NCI-H510A treated with DMSO at 0.1 percent for 48 hours (cell line): ENCODE results near the gene ARL5A.
A peak's percentile ranks its signal among the peaks of the same experiment; 100 is the strongest.

Source experiments
- DNase-seq: peaks from one replicate; lab custom pipeline; 2025; lab: John Stamatoyannopoulos, UW

The ARL5A gene

GRCh38 chr2:151840216-151841046, 12.2 kb upstream of the ARL5A start:
- DNase-seq: no peak

GRCh38 chr2:151837926-151838325, 9.7 kb upstream of the ARL5A start:
- no peak for DNase-seq

- DNase-seq: no peak
Measured at GRCh38 chr2:151833984-151834383, 5.8 kb upstream of the ARL5A start.

- no peak for DNase-seq
Measured at GRCh38 chr2:151830961-151831360, 2.7 kb upstream of the ARL5A start.

GRCh38 chr2:151828890-151829324, 686 bp upstream of the ARL5A start:
- no peak for DNase-seq

- DNase-seq: no peak
Measured at GRCh38 chr2:151827564-151828142, 568 bp downstream of the ARL5A start.

GRCh38 chr2:151826737-151827157, 1.5 kb downstream of the ARL5A start:
- no peak for DNase-seq

GRCh38 chr2:151824886-151825285, 3.3 kb downstream of the ARL5A start:
- DNase-seq: no peak

- DNase-seq: no peak
Measured at GRCh38 chr2:151823651-151824050, 4.6 kb downstream of the ARL5A start.

GRCh38 chr2:151819920-151820319, 8.3 kb downstream of the ARL5A start:
- DNase-seq: no peak

GRCh38 chr2:151817929-151818328, 10.3 kb downstream of the ARL5A start:
- no peak for DNase-seq

GRCh38 chr2:151816843-151817242, 11.4 kb downstream of the ARL5A start:
- DNase-seq: no peak

- no peak for DNase-seq
Measured at GRCh38 chr2:151815821-151816489, 12.3 kb downstream of the ARL5A start.

- DNase-seq: no peak
Measured at GRCh38 chr2:151810489-151810888, 17.7 kb downstream of the ARL5A start.

- no peak for DNase-seq
Measured at GRCh38 chr2:151809073-151809383, 19.2 kb downstream of the ARL5A start.

GRCh38 chr2:151808258-151809072, 19.8 kb downstream of the ARL5A start:
- peak; percentile 18 for DNase-seq

- DNase-seq: no peak
Measured at GRCh38 chr2:151805961-151806360, 22.3 kb downstream of the ARL5A start.

- no peak for DNase-seq
Measured at GRCh38 chr2:151805343-151805742, 22.9 kb downstream of the ARL5A start.

GRCh38 chr2:151803811-151804210, 24.4 kb downstream of the ARL5A start:
- no peak for DNase-seq

- DNase-seq: no peak
Measured at GRCh38 chr2:151802315-151802714, 25.9 kb downstream of the ARL5A start.

GRCh38 chr2:151799886-151800292, 28.3 kb downstream of the ARL5A start:
- no peak for DNase-seq

- no peak for DNase-seq
Measured at GRCh38 chr2:151796774-151797173, 31.4 kb downstream of the ARL5A start.
